HepG2 (cell line): ENCODE measurements around the gene FMNL2. TPM values are rescaled to one million over a fixed set of nuclear protein-coding genes. Genes with fewer than 3 reads are reported as not detected.
"Not testable (repeated sequence)": the region's sequence is repeated elsewhere in the genome, so short reads cannot be mapped to it uniquely, and the experiment has no call there.

ENCODE experiments used
- ATAC-seq: fragments of 200-7000 bp; cut with Tn5 transposase; 3 replicates; pipeline ENCODE4 v1.9.1; 2020; ENCODE audit warnings: mild to moderate bottlenecking, moderate library complexity
- BruUV-seq: library from RNA; stranded (reverse); fragments of 400-500 nt; replicated peaks from 2 replicates; lab custom pipeline; 2021; lab: Mats Ljungman, UMichigan
- CTCF ChIA-PET: fragments of 300-600 bp; formaldehyde crosslinking; extraction: SDS; loops from one replicate; lab custom pipeline; 2021; ENCODE audit warnings: low total read pairs, inconsistent platforms, low intra/inter-chr PET ratio; lab: Yijun Ruan, JAX
- POLR2A ChIA-PET: fragments of 350-600 bp; sonication (Branson Sonifier 250); formaldehyde crosslinking; loops from one replicate; lab custom pipeline; 2020; ENCODE audit warnings: antibody characterized with exemption, inconsistent platforms; lab: Yijun Ruan, JAX
- DNase-seq: peaks from one replicate; pipeline ENCODE4 v3.0.0-alpha.2; 2015; ENCODE audit warnings: low spot score
- FAIRE-seq: peaks from 3 replicates; lab custom pipeline; 2011; peaks lifted over from hg19 to GRCh38; lab: Jason Lieb, UNC
- H2AFZ ChIP-seq: one replicate; pipeline ENCODE4 v1.6.1; 2011; ENCODE audit warnings: low read length, inconsistent platforms
- H3K27ac ChIP-seq: fragments of 300-600 bp; 3 replicates; pipeline ENCODE4 v1.8.0; 2011; ENCODE audit warnings: mixed run types, mild to moderate bottlenecking, mixed read lengths, low read length, inconsistent platforms; ENCODE audit not compliant: insufficient read depth; ENCODE audit errors: extremely low read length
- H3K27me3 ChIP-seq, 2 experiments: fragments of 200-600 bp in 1 of 2; 2 replicates in 1 of 2; 3 replicates in 1 of 2; pipeline versions ENCODE4 v1.6.0 to v1.8.0; 2011; ENCODE audit warnings: low read length in 2 of 2, mild to moderate bottlenecking in 2 of 2, moderate library complexity in 2 of 2, inconsistent platforms in 1 of 2; ENCODE audit not compliant: insufficient read depth in 2 of 2, control insufficient read depth in 1 of 2
- H3K36me3 ChIP-seq, 2 experiments: fragments of 200-600 bp in 1 of 2; replicated peaks in 1 of 2; 2 replicates in 1 of 2; 3 replicates in 1 of 2; pipeline versions ENCODE4 v1.5.1 to v1.8.0; 2011; ENCODE audit warnings: low read length in 2 of 2, inconsistent platforms in 1 of 2; ENCODE audit not compliant: insufficient read depth in 2 of 2, control insufficient read depth in 1 of 2
- H3K4me1 ChIP-seq: 2 replicates; pipeline ENCODE4 v1.5.1; 2012; ENCODE audit warnings: low read length, inconsistent platforms; ENCODE audit not compliant: insufficient read depth
- H3K4me2 ChIP-seq: 2 replicates; pipeline ENCODE4 v1.6.0; 2011; ENCODE audit warnings: low read depth, low read length, inconsistent platforms
- H3K4me3 ChIP-seq, 3 experiments: fragments of 200-600 bp in 1 of 3; sonication (generic), shearing (Covaris generic) in 1 of 3; replicated peaks in 1 of 3; 2 replicates each; pipeline ENCODE4 v1.5.1; 2011 to 2016; ENCODE audit warnings: low read length in 3 of 3, inconsistent platforms in 2 of 3, low read depth in 2 of 3, mild to moderate bottlenecking in 2 of 3, control low read depth in 1 of 3, mixed read lengths in 1 of 3; ENCODE audit not compliant: insufficient read depth in 1 of 3
- H3K79me2 ChIP-seq: one replicate; pipeline ENCODE4 v1.6.1; 2011; ENCODE audit warnings: low read length, inconsistent platforms; ENCODE audit not compliant: insufficient read depth
- H3K9ac ChIP-seq: 2 replicates; pipeline ENCODE4 v1.6.0; 2011; ENCODE audit warnings: mild to moderate bottlenecking, low read depth, low read length, inconsistent platforms; ENCODE audit not compliant: insufficient read depth
- H3K9me3 ChIP-seq: 2 replicates; pipeline ENCODE4 v1.5.1; 2012; ENCODE audit warnings: mild to moderate bottlenecking, low read length
- H4K20me1 ChIP-seq: 2 replicates; pipeline ENCODE4 v1.6.0; 2011; ENCODE audit warnings: inconsistent platforms, mild to moderate bottlenecking, low read length, moderate library complexity; ENCODE audit not compliant: insufficient read depth
- IRX3 ChIP-seq: sonication (generic); formaldehyde crosslinking; IDR thresholded peaks from 2 replicates; pipeline ENCODE4 v1.8.1; 2023; ENCODE audit warnings: mild to moderate bottlenecking, low read depth, missing genetic modification reagents, borderline replicate concordance
- MAFF ChIP-seq: IDR thresholded peaks from 2 replicates; pipeline ENCODE4 v1.6.1; 2011; ENCODE audit warnings: low read depth, low read length, improper control_type of control experiment
- MAFK ChIP-seq, 2 experiments: IDR thresholded peaks in 1 of 2; conservative IDR thresholded peaks in 1 of 2; 2 replicates each; pipeline ENCODE4 v1.6.1; 2011; ENCODE audit warnings: improper control_type of control experiment in 2 of 2, low read length in 2 of 2
- ZMYM3 ChIP-seq: sonication (generic); formaldehyde crosslinking; IDR thresholded peaks from 2 replicates; pipeline ENCODE4 v1.5.1; 2020; ENCODE audit warnings: mild to moderate bottlenecking, missing genetic modification reagents
- ZNF33B ChIP-seq: sonication (generic); formaldehyde crosslinking; IDR thresholded peaks from 2 replicates; pipeline ENCODE4 v1.5.1; 2020; ENCODE audit warnings: mild to moderate bottlenecking, missing genetic modification reagents
- ZNF343 ChIP-seq: sonication (generic); formaldehyde crosslinking; IDR thresholded peaks from 2 replicates; pipeline ENCODE4 v1.4.0; 2020; ENCODE audit warnings: mild to moderate bottlenecking, missing genetic modification reagents
- ZNF460 ChIP-seq: sonication (generic); formaldehyde crosslinking; IDR thresholded peaks from 2 replicates; pipeline ENCODE4 v1.5.1; 2020; ENCODE audit warnings: missing genetic modification reagents, mild to moderate bottlenecking, borderline replicate concordance
- WGBS: methylation state at CpG from one replicate; pipeline ENCODE4 v1.1.6; 2017; ENCODE audit warnings: low lambda C conversion rate; 5-methylcytosine and 5-hydroxymethylcytosine counted together
- in situ Hi-C: cut with HindIII; loops from 2 replicates; pipeline ENCODE4 v1.10.0; 2017; ENCODE audit warnings: low pct_unique_long_range_greater_than_20kb; ENCODE audit not compliant: extremely low pct_ligation_motif_present
- intact Hi-C: fragments of 100-400 bp; cut with micrococcal nuclease; formaldehyde crosslinking; loops from one replicate; pipeline ENCODE4 v1.10.0; 2022; ENCODE audit not compliant: unreplicated experiment
- polyA plus RNA-seq, 8 experiments: library from polyadenylated mRNA; depleted of rRNA in 3 of 8; stranded (reverse) in 7 of 8; unstranded in 1 of 8; fragments of >200 nt; fragmentation: Illumina TruSeq in 4 of 8; extraction: Trizol in 4 of 8; gene quantifications; 2 replicates each; pipeline versions ENCODE4 v1.2.1 to v1.2.3, GENCODE V29; 2011 to 2016; ENCODE audit warnings: low read depth in 4 of 8, missing spikeins in 1 of 8, mixed read lengths in 1 of 8; ENCODE audit not compliant: insufficient read depth in 1 of 8
- total RNA-seq, 5 experiments: library from RNA; depleted of rRNA; stranded (reverse); fragments of >200 nt; fragmentation: Illumina TruSeq; extraction: Trizol; gene quantifications; 2 replicates each; pipeline ENCODE4 v1.2.3, GENCODE V29; 2016; ENCODE audit warnings: low read depth in 1 of 5
- TF ChIP-seq, protein P1 (sequence below): sonication (generic); formaldehyde crosslinking; IDR thresholded peaks from 2 replicates; pipeline ENCODE4 v1.4.0; 2020; ENCODE audit warnings: missing genetic modification reagents, low read depth, mild to moderate bottlenecking, borderline replicate concordance
- TF ChIP-seq, protein P2 (sequence below): sonication (generic); formaldehyde crosslinking; IDR thresholded peaks from 2 replicates; pipeline ENCODE4 v1.8.0; 2022; ENCODE audit warnings: mild to moderate bottlenecking, missing genetic modification reagents, borderline replicate concordance

Gene FMNL2
- total and polyA plus RNA-seq, 2 of the 13 experiments (the other 11 are each of a cell fraction or from before 2014, with no cell fraction given), result 66.5 to 67.7 TPM

DNA sequence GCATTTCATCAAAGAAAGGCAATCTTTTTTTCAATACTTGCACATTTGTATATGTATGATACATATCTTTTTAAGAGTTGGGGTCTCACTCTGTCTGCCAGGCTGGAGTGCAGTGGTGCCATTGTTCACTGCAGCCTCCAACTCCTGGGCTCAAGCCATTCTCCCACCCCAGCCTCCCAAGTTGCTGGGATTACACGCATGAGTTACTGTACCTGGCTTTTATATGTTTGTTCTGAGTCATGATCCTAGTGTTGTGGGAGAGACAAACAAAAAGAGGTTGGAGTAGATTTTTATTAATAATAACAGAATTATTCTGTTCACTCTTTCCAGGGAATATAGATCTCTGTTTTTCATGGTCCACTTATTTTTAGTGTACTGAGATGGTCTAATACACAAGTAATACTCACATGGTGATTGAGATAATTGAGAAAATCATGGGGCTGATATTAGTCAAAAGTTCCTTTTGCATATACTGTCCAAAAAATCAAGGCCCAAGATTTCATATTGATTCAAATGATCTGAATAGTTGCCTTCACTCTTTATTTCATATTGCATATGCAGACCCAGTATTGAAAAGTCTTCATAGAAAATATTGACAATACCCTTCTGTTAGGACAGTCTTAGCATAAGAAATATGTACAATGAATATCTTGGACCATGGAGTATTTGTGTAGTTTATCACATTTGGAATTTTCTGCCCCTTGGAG, 138.3 kb downstream of the FMNL2 start (continued):
- TF ChIP-seq, protein P1, sequence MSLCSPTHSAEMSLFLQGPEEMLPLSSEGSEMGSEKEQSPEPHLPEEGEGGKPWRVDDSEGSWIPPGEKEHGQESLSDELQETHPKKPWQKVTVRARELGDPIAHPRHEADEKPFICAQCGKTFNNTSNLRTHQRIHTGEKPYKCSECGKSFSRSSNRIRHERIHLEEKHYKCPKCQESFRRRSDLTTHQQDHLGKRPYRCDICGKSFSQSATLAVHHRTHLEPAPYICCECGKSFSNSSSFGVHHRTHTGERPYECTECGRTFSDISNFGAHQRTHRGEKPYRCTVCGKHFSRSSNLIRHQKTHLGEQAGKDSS (CRISPR knock-in tag), result no peak
- no peak for TF ChIP-seq IRX3 (CRISPR knock-in tag)
- TF ChIP-seq ZNF343, result no peak

DNA sequence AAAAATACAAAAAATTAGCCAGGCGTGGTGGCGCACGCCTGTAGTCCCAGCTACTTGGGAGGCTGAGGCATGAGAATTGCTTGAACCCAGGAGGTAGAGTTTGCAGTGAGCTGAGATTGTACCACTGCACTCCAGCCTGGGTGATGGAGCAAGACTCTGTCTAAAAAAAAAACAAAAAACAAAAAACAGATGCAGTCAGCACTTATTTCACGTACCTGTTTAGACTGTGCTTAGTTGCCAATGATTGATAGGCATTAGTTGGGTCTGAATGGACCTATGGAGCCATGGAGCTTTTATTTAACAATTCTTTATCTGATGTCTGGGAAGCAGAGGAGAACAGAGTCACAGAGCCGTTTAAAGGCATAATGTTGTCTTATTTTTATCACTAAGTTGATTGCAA, 139.5 kb downstream of the FMNL2 start:
- H3K79me2 ChIP-seq, result peaks cover 96% of the 10 kb centered on the region
- in situ Hi-C loops, H3K9ac ChIP-seq, DNase-seq, ATAC-seq, CTCF ChIA-PET, H4K20me1 ChIP-seq, H3K27ac ChIP-seq, H3K36me3 ChIP-seq, BruUV-seq, H3K4me3 ChIP-seq, H3K9me3 ChIP-seq, H2AFZ ChIP-seq, FAIRE-seq, H3K4me2 ChIP-seq, H3K27me3 ChIP-seq: not testable (repeated sequence)
- POLR2A ChIA-PET, result interaction anchor here (0.9 to 2.2 kb wide), 3 partner anchors 11 to 140 kb away, joined by 3 to 15 read pairs (median 4); partner anchors contain the start of gene FMNL2
- TF ChIP-seq ZNF33B (CRISPR knock-in tag) (peak; percentile 36; the same call in 1 of the 2 replicates), MAFK (conservative IDR thresholded peaks at IDR 0.05 in 1 of 2, IDR thresholded peaks at IDR 0.05 in 1 of 2; ENCODE audit: low read length in 2 of 2) (peak; percentile 63 to 70), ZMYM3 (CRISPR knock-in tag) (peak; percentile 34; the same call in 1 of the 2 replicates), MAFF (peak; percentile 56), ZNF460 (CRISPR knock-in tag) (peak; percentile 59; the same call in 1 of the 2 replicates)
- TF ChIP-seq, protein P2, sequence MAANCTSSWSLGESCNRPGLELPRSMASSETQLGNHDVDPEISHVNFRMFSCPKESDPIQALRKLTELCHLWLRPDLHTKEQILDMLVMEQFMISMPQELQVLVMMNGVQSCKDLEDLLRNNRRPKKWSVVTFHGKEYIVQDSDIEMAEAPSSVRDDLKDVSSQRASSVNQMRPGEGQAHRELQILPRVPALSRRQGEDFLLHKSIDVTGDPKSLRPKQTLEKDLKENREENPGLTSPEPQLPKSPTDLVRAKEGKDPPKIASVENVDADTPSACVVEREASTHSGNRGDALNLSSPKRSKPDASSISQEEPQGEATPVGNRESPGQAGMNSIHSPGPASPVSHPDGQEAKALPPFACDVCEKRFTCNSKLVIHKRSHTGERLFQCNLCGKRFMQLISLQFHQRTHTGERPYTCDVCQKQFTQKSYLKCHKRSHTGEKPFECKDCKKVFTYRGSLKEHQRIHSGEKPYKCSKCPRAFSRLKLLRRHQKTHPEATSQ, result 0 out of 2 replicates have a peak, but pooled peaks have one; percentile 18
- intact Hi-C loops, result loop anchor here (5.0 kb wide), 3 partner anchors 42 to 297 kb away; partner anchors contain the start of genes FMNL2 and STAM2
- 95% methylated on average over 5 of the region's 5 CpGs for WGBS
- H3K4me1 ChIP-seq, result peaks cover 87% of the 10 kb centered on the region
